NCI-H748 treated with DMSO at 0.1 percent for 48 hours (cell line): ENCODE results near the gene MED31.
"Not testable (repeated sequence)": the region's sequence is repeated elsewhere in the genome, so short reads cannot be mapped to it uniquely, and the experiment has no call there.

ENCODE experiments used
- DNase-seq: peaks from one replicate; lab custom pipeline; 2025; lab: John Stamatoyannopoulos, UW

MED31 gene

GRCh38 chr17:6626616-6627015 lies 24.8 kb downstream of the MED31 start:
- DNase-seq: no peak

- no peak for DNase-seq
Observed at GRCh38 chr17:6623941-6624340, 27.5 kb downstream of the MED31 start.

- DNase-seq: no peak
Observed at GRCh38 chr17:6611231-6611630, 40.2 kb downstream of the MED31 start.

GRCh38 chr17:6610011-6610410 lies 41.4 kb downstream of the MED31 start:
- no peak for DNase-seq

GRCh38 chr17:6608321-6608720 lies 43.1 kb downstream of the MED31 start:
- DNase-seq: no peak

- DNase-seq: no peak
Observed at GRCh38 chr17:6605142-6605541, 46.3 kb downstream of the MED31 start.

- DNase-seq: no peak
Observed at GRCh38 chr17:6603744-6604325, 47.6 kb downstream of the MED31 start.

- no peak for DNase-seq
Observed at GRCh38 chr17:6602141-6602540, 49.3 kb downstream of the MED31 start.

- no peak for DNase-seq
Observed at GRCh38 chr17:6599364-6599763, 52.0 kb downstream of the MED31 start.

- no peak for DNase-seq
Observed at GRCh38 chr17:6597727-6598126, 53.7 kb downstream of the MED31 start.

- DNase-seq: no peak
Observed at GRCh38 chr17:6596941-6597340, 54.5 kb downstream of the MED31 start.

- DNase-seq: no peak
Observed at GRCh38 chr17:6596511-6596910, 54.9 kb downstream of the MED31 start.

GRCh38 chr17:6596081-6596480 lies 55.3 kb downstream of the MED31 start:
- no peak for DNase-seq

- not testable (repeated sequence) for DNase-seq
Observed at GRCh38 chr17:6593371-6593770, 58.0 kb downstream of the MED31 start.
